ENCODE measurements around the gene PHLDA3.
"Not testable (repeated sequence)": the region's sequence is repeated elsewhere in the genome, so short reads cannot be mapped to it uniquely, and the experiment has no call there.

The PHLDA3 gene

DNA sequence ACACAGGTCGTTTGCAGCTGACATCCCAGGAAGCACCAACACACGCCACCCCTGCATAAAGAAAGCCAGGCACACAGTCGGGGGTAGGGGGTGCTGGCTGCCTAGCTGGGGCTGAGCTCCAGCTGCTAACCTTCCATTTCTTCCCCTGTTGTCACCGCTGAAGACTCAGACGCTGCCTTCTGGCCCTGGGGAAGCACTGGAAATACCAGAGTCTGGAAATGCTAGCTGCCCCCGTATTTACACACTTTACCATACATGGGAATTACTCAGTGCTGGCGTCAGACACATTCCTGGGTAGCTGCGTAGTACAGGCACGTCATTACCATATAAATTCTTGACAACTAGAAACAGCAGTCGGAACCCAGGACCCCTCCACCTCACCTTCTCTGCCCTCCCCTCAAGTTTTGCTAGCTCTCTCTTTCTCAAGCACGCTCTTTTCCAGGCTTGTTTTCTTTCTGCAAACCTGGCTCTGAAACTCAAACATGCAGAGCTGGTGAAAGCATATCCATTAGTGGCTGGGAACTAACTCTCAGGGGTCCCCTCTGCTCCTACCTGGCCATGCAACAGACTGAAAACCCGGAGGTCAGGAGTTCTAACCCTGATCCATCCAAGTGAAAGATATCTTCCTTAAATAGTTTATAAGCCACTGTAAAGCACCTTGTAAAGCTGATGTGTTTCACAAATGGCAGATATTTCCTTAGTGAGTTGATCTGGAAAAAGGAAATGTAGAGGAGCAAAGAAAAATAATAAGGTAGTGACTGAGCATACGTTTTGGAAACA is 34.6 kb upstream of the PHLDA3 start:
- DNase-seq = no peak

DNA sequence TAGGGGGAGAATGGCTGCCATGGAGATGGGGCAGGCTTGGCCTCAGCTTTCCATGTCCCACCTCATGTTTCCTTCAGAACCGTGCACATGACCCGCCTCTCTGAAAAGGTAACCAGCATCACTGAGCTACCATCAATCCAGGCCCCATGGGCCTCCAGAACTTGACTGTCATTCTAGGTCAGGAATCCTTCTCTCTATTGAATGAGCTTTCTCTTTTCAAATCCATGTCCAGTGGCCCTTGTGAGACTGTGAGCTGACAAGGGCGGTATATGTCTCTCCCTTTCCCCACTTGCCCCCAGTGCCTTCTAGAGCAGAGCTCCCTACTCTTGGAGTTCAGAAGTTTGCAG is 33.5 kb upstream of the PHLDA3 start:
- no peak for DNase-seq

DNA sequence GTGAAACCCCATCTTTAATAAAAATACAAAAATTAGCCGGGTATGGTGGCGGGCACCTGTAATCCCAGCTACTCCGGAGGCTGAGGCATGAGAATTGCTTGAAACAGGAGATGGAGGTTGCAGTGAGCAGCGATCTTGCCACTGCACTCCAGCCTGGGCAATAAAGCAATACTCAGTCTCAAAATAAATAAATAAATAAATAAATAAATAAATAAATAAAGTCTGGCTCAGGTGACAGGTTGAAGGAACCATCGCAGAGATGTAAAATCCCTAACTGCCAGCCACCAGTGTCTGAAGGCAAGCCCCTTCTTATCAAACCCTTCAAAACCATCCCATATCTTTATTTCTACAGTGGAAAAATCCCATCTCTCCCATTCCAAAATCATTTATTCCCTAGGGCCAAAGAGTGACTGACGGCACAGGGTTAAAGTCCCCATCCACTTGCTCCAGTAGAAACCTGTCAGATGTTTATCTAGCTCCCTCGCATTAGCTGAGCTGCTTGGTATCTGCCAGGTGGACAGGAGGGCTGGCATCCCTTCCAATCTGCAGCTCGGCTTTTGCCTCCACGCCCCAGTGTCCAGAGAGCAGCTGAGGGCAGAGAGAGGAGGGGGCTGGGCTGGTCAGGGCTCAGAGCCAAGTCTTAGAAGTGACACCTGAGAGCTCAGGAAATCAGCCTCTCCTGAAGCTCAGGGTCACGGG is 33.0 kb upstream of the PHLDA3 start:
- no peak for DNase-seq

DNA sequence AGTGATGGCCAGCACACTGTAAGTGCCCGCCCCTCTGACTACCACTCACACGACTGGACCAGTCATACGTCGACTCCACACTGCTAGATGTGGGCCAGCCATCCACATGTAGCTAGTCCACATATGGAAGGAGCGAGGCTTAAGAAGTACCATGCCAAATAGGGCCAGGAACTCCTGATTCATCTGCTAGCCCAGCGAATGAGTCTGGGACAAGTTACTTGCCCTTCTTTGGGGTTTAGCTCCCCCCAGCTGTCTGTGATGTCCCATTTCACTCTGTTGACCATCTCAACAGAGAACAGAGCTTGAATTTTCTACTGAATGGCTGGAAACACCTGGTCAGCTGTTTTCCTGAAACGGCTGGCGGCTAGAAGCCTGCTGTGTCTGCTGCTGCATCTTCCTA is 32.2 kb upstream of the PHLDA3 start:
- DNase-seq = no peak

DNA sequence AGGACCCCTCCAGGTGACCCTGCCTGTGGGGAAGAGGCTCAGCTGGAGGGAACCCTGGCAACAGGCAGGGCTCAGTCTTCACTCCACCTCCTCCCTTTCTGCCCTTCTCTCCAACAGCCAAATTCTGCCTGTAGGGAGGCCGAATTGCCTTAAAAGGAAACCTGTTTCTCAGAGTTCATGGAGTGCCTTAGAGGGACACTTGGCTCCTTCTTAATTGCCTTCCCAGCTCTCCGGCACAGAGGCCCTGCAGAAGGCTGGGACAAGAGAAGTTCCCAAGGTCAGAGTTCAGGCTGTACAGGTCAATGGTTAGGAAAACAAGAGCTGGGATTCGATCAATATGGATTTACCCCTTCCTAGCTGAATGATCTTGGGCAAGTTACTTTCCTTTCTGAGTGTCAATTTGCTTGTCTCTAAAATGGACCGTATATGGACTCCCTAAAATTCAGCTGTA is 31.7 kb upstream of the PHLDA3 start:
- no peak for DNase-seq

DNA sequence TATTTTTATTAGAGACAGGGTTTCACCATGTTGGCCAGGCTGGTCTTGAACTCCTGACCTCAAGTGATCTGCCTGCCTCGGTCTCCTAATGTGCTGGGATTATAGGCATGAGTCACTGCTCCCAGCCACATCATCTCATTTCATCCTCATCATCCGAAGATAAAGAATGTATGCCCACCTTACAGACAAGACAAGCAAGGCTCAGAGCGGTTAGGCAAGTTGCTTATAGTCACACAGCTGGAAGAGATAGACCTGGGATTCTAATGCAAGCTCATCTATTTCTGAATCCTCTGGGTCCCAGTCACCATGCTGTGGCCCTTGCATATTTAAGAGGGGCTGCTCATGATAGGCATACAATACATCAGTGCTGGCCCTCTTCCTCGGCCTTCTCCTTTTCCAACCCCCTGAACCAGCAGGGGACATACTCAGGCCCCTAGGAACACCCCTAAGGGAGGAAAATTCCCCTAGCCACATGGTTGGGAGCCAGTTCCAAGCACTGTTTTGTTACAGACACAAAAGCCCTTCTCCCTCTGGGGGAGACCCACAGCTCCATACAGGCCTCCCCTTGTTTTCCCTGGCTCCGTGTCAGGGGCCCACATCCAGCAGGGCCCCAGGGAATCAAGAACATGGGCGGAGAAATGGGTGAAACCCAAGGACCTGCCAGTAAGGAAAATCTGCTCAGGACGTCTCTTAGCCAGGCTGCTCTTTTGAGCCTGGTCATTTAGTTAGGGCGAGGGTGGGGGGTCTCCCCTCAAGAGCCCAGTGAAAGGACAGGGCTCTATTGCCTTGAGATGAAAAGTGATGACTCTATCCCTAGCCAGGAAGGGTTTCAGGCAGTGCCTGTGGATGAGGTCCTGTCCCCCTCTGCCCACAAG is 31.0 kb upstream of the PHLDA3 start:
- no peak for DNase-seq

DNA sequence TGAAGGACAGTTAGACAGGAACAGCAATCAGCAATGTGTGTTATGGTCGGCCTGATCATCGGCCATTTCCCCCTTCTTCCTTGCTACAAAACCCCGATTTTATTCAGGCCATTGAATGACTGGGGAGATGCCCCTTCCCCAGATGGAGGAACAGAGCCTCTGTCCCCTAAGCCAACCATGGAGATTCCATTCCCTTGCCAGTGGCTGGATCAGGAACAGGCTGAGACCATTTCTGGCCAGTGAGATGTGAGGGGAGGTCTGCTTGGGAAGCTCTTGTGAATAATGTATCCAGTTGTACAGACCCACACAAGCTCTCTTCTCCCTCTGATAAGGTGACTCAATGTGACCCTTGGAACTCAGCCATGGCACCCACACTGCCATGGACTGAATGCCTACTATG is 30.2 kb upstream of the PHLDA3 start:
- DNase-seq = no peak

DNA sequence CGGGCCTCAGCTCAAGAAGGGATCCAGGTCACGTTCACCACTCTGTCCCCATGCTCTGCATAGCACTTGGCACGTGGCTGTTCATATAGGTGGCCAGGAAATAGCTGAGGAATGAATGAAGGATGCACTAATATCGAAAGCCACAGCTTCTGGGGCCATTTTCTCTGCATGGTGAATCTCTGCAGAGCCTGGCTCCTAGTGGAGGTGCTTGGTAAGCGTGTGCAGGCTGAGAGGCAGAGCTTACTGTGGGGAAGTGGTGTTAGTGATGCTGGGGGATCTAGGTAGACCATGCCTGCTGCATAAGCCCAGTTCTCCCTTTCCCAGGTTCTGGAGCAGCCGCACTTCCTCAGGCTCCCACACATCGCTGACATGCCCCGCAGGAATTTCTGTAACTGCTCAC is 29.6 kb upstream of the PHLDA3 start:
- DNase-seq = no peak

DNA sequence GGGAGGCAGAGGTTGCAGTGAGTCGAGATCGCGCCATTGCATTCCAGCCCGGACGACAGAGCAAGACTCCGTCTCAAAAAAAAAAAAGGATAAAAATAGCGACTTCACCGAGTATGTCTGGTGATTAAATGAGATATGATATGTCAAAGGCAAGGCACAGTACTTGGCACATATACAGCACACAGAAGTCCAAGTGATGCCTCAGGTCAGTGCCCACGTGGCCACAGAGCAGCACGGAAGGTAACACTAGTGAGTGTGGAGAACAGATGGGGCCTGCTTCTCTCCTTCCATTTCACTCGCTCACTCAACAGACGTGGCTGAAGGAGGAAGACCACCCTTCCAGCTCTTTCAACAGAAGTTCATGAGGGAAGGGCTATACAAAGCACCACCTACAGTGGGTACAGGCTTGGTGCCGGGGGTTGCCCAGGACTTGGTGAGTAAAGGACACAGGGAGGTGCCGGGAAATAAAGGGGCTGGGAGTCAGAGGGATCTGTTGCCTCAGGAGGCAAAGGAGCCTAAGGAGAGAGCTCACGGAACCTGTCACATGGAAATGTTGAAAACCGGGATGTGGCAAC is 29.0 kb upstream of the PHLDA3 start:
- no peak for DNase-seq

DNA sequence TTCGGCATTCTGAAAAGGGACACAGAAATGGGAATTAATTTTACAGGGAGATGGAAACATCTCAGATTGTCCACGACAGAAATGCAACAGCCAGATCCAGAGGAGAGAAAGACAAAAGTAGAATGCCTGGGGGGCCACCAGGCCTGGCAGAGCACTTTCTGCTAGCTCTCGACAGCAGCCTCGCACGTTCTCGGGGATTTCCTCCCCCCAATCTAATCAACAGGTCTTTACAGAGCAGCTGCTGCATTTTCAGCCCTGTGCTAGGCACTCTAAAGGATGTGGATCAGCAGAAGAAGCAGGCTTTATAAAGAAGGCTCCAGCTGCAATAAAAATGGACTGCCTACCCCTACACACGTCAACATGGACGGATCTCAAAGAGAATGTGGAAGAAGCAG is 27.3 kb upstream of the PHLDA3 start:
- no peak for DNase-seq

DNA sequence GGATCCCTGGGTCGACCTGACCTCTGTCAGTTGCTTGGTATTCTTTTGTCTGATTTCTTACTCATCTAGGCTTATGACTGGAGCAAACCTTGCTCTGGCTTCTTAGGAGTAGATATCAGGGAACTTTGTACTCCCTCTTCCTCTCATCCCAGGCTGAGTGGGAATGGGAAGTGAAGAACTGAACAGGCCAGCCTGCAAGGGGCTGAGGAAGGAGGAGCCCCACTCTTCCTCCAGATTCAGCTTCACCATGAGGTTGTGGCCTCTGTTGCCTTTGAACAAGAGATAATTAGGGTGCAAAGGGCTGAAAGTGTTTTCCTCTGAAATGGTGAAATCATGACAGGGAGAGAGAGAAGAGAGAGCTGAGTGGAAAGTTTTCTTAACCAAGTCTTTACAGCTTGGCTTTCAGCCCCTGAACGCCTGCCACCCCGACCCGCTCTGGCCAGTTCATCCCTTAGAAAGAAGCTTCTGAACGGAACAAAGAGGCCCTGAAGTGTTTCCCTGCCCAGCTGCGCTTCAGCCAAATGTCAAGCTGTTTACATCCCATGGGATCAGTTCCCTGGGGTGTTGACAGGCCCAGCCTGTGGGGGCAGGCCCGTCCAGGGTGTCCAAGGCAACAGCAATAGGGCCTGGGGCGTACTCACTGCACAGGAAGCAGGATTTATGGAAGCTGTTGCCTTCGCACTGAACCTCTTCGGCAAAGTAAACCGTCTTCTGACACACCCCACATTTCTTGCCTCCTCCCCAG is 26.7 kb upstream of the PHLDA3 start:
- no peak for DNase-seq

DNA sequence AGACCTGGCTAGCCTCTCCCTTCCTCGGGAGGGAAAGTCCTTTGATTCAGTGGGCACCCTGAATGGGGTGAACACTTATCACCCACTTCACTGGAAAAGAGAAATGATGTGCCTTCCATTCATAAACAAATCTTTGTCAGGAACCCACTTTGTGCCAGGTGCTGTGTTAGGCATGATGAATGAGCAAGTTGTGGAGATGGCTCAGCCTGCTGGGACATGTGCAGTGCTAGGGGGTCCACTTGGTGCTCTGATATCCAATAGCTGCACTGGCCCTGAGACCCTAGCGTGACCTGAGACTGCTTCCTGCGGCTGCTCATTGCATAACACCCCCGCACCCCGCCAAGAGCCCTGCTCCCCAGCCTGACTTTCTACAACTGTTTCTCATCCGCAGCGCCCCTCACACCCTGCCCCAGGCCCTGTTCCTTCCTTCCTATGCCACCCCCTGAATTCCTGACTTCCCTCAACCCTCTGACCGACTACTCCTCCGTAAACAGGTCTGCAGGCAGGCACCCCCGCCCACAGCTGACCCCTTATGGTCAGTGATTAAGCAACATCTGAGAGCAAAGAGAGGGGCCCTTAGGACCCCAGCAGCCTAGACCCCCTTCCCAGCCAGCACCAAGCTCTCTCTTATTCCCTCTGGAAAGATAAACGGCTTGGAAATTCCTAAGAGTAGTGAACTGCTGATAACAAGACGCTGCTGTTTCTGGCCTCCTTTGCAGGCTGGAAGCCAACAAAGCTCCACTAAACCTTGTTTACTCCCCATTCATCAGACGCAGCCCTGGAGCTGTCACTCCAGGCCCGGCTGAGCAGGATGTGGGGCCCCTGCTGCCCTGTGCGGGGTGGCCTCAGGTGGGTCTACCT is 25.0 kb upstream of the PHLDA3 start:
- no peak for DNase-seq

DNA sequence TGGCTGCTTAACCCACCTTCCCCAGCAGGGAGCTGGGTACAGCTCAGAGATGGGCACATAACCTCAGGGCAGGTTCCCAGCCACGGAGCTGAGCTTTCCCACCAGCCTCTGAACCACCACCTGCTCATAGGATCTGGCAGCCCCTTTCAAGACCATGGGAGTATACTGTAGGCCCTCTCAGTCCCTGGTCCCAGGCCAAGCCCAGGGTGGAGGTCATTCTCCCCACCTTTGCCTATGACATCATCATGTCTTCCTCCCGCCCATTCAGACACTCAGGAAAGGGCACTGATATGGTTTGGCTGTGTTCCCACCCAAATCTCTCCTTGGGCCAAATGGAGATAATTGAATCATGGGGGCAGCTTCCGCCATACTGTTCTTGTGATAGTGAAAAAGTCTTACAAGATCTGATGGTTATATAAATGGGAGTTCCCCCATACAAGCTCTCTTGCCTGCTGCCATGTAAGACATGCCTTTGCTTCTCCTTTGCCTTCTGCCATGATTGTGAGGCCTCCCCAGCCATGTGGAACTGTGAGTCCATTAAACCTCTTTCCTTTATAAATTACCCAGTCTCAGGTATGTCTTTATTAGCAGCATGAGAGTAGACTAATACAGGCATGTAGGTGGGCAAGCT is 24.2 kb upstream of the PHLDA3 start:
- not testable (repeated sequence) for DNase-seq

DNA sequence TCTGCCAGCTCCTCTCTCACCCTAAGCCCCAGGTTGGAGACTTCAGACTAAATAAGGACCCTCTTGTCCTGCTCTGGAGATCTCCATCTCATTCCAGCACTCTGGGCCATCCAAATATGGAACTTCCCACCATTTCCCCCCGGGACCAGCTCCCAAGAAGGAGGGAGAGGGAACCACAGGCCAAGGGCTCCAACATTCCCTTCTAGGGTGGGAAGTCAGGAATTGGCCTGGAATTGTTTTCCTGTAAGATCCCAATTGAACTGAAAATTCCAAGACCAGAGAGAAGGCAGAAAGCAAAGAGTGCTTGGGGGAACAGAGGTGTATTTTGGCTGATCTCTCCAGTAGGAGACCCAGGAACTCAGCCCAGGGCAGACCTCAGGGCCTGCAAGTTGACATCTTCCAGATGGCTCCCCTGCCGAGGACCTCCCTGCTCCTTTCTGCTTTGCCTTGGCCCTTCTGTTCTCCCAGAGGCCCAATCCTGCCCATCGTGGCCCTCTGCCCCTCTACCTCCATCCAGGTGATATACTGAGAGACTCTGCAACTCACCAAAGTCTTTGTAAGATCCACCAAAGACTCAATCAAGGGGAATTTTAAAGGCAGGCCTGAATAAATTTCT is 23.0 kb upstream of the PHLDA3 start:
- DNase-seq = no peak

DNA sequence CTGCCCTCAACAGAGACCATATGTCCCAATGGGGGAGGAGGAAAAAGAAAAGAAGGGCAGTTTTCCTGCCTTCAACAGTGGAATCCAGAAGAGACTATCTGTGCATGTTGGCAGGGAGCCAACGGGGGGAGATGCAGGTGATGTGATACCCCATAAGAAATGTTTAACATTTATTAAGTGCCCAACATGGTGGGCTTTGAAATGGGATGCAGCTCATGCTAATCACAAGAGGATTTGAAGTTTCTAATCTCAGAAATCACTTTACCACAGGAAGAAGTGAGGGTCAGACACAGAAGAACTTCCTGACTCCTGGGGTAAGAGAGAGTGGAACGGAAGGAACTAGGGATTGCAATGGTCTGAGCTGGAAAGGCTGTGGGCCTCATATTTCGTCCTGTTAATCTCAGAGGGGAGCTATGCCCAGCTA is 21.7 kb upstream of the PHLDA3 start:
- no peak for DNase-seq

DNA sequence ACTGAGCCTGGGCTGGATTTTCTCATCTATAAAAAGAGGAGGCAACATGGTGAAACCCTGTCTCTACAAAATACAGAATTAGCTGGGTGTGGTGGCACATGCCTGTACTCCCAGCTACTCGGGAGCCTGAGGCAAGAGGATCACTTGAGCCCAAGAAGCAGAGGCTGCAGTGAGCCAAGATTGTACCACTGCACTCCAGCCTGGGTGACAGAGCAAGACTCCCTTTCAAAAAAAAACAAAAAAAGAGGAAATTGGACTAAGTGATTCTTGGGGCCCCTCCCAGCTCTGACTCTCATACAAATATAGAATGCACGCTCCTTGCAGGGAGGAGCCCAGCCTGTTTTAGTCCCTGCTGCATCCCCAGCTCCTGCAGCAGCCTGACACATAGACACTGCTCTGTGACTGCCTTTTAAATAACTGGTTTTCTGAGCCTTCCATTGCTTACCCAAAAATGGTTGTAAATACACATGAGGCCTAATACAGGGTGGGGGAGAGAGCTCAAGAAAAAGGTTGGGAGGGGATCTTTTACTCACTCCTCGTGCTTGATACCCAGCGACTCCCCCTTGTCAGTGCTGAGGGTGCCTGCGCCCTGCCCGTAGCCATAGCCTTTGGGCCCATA is 20.8 kb upstream of the PHLDA3 start:
- no peak for DNase-seq

DNA sequence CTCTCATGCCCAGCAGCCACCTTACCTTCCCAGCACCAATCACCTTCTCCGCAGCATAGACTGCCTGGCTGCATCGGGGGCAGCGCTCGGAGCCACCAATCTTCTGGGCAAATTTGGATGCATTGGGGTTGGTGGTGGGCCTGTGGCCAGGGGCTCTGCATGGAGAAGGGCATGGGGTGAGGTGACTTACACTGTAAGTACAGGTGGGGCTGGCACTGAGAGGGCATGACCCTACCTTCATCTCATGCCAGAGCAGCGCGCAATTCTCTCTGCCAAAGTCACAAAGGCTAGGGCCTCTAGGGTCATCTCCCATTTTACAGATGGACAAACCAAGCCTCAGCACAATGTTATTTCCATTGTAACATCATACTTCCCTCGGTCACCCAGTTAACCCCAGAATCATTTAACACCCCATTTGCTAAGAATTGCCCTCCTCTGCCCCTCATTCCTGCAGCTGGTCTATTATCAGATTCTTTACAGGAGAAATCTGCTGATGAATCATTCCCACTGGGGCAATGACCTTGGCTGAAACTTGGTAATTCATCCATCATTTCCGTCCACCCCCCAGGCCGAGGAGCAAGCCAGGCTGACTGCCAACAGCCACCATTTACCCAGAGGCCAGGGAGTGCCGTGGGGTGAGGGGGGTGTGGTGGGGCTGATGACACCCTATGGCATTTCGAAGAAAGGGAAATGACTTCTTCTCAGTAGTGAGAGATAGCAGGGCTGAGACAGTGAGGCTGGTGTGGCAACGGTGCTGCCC is 20.0 kb upstream of the PHLDA3 start:
- DNase-seq = no peak

DNA sequence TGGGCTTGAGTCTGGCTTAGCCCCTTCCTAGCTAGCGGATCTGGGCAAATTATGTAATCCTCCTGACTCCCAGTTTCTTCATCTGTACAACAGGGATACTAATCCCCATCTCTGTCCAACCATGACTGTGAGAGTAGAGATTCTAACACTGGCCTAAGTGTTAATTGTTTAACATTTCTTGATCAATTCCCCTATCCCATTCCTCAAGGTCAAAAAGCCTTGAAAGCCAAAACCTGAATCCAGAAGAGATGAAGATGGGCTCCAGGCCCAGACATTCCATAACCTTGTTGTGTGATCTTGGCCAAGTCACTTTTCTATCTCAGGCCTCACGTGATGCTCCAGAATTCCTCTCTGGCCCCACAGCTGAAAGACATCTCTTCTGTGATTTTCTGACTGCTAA is 18.8 kb upstream of the PHLDA3 start:
- DNase-seq = no peak

DNA sequence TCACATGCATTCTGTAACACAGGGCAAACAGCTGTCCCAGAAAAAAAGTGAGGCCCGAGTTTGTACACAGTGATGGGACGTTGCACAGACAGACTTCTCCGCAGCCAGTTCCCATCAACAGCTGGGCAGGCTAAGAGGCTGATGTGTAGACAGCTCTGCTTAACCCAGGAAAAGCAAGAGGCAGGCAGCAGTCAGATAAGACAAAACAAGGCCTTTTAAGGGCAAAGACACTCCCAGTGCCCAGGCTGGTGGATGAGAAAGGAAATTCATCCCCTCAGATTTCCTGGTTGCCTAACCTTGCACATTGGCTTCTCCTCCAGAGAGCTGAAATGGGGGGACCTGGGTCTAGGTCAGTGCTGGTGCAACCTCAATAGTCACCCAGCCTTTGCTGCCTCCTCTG is 17.2 kb upstream of the PHLDA3 start:
- DNase-seq = no peak

Data from activated CD4-positive, alpha-beta T cell treated with anti-CD3 and anti-CD28 coated beads for 48 hours (primary cell).